ENCODE results near the gene FAM193B.
A peak's percentile ranks its signal among the peaks of the same experiment; 100 is the strongest.

Gene FAM193B

GRCh38 chr5:177594071-177594470 is 39.7 kb upstream of the FAM193B start:
- no peak for TF ChIP-seq CTCF (IDR thresholded peaks at IDR 0.05; ENCODE audit: low read depth, low read length)
- in situ Hi-C loops (cut with HindIII; ENCODE audit: low sequenced_read_pairs): no loop called here
- no peak for DNase-seq (ENCODE audit: low read depth, low spot score)
- no peak overlapping the region for H3K4me3 ChIP-seq (ENCODE audit: low read depth, low read length)

- no peak for DNase-seq (ENCODE audit: low read depth, low spot score)
- no peak overlapping the region for H3K4me3 ChIP-seq (ENCODE audit: low read depth, low read length)
- in situ Hi-C loops (cut with HindIII; ENCODE audit: low sequenced_read_pairs): no loop called here
- no peak for TF ChIP-seq CTCF (IDR thresholded peaks at IDR 0.05; ENCODE audit: low read depth, low read length)
Observed at GRCh38 chr5:177593511-177593910, 39.1 kb upstream of the FAM193B start.

GRCh38 chr5:177592905-177593304 is 38.5 kb upstream of the FAM193B start:
- no peak for TF ChIP-seq CTCF (IDR thresholded peaks at IDR 0.05; ENCODE audit: low read depth, low read length)
- in situ Hi-C loops (cut with HindIII; ENCODE audit: low sequenced_read_pairs): no loop called here
- no peak for DNase-seq (ENCODE audit: low read depth, low spot score)
- H3K4me3 ChIP-seq (ENCODE audit: low read depth, low read length): peak overlapping the region; percentile 77

GRCh38 chr5:177592010-177592834 is 37.9 kb upstream of the FAM193B start, which contains the start of gene TMED9:
Gene TMED9, plus strand, starts transcription at chr5:177592203. Its CDS starts 12 bp downstream, at chr5:177592215.
- DNase-seq (ENCODE audit: low read depth, low spot score): peak; percentile 75
- in situ Hi-C loops (cut with HindIII; ENCODE audit: low sequenced_read_pairs): no loop called here
- TF ChIP-seq CTCF (IDR thresholded peaks at IDR 0.05; ENCODE audit: low read depth, low read length): no peak
- peak within 1 kb of the TSS; percentile 77 for H3K4me3 ChIP-seq (ENCODE audit: low read depth, low read length)

- no peak for TF ChIP-seq CTCF (IDR thresholded peaks at IDR 0.05; ENCODE audit: low read depth, low read length)
- DNase-seq (ENCODE audit: low read depth, low spot score): no peak
- H3K4me3 ChIP-seq (ENCODE audit: low read depth, low read length): peak overlapping the region; percentile 77
- in situ Hi-C loops (cut with HindIII; ENCODE audit: low sequenced_read_pairs): no loop called here
Observed at GRCh38 chr5:177591690-177592009, 37.3 kb upstream of the FAM193B start.

GRCh38 chr5:177590406-177590805 is 36.0 kb upstream of the FAM193B start:
- no peak for DNase-seq (ENCODE audit: low read depth, low spot score)
- in situ Hi-C loops (cut with HindIII; ENCODE audit: low sequenced_read_pairs): no loop called here
- H3K4me3 ChIP-seq (ENCODE audit: low read depth, low read length): no peak overlapping the region
- no peak for TF ChIP-seq CTCF (IDR thresholded peaks at IDR 0.05; ENCODE audit: low read depth, low read length)

Data from astrocyte of the spinal cord (primary cell).